ENCODE data around the gene MUC5AC. TPM values are rescaled to one million over a fixed set of nuclear protein-coding genes. Genes with fewer than 3 reads are reported as not detected.
A peak's percentile ranks its signal among the peaks of the same experiment; 100 is the strongest.
"Not testable (repeated sequence)": the region's sequence is repeated elsewhere in the genome, so short reads cannot be mapped to it uniquely, and the experiment has no call there.

MUC5AC gene
- total RNA-seq, 2 experiments from 2014 or later: not detected

DNA sequence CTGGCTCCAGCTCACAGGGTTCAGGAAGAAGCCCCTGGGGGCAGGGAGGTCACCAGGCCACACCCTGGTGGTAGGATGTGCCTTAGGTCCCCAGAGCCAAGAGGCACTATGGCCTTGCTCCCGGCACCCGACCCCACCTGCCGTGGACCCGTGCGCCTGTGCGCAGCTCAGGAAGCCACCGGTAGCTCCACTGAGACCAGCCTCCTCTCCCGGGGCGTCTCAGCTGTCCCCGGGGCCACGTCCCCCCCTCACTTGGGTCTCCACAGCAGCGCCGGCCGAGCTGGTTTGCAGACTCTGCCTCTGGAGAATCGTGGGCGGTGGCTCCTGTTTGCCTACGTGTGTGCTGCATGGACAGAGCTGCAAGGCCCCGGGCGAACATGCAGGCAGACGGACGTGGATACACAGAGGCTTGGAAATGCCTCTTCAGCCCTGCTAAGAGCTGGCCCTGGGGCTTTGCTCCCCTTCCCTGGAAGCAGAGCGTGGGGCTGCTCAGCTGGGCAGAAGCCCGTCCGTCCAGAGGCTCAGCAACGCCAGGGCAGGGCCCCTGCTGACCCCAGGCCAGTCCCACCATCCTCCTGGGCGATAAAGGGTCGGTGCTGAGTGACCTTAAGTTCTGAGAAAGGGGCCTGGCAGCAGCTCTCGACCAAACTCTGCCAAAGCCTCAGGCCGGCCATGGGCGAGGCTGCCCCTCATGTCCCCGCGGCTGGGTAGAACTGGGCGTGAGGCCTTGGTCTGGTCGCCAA lies 49.8 kb downstream of the MUC5AC start:
- DNase-seq: no peak
- Mint-ChIP-seq H3K4me3 (no peak overlapping the region), H3K27ac (no peak overlapping the region)

DNA sequence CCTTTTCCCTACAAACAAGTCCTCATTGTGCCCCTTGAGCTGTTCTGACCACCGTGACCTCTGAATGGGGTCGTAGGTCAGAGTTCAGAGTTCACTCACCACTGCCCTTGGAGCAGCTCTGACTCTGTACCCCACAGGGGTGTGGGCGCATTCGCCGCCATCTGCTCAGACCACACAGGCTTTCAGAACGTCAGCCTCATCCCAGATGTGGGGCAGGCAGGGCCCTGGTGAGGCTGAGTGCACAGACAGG lies 50.3 kb downstream of the MUC5AC start:
- no peak overlapping the region for H3K4me3 Mint-ChIP-seq
- no peaks in the 10 kb centered on the region for H3K27me3 Mint-ChIP-seq
- no peak for DNase-seq
- H3K36me3 Mint-ChIP-seq: peaks cover 3% of the 10 kb centered on the region
- no peak overlapping the region for H3K27ac Mint-ChIP-seq
- H3K4me1 Mint-ChIP-seq: no peaks in the 10 kb centered on the region
- H3K9me3 Mint-ChIP-seq: peaks cover 21% of the 10 kb centered on the region

More for the DNA sequence above, 49.8 kb downstream of the MUC5AC start:
- peaks cover 3% of the 10 kb centered on the region for H3K36me3 Mint-ChIP-seq
- peaks cover 18% of the 10 kb centered on the region for H3K9me3 Mint-ChIP-seq
- H3K4me1 Mint-ChIP-seq: no peaks in the 10 kb centered on the region
- H3K27me3 Mint-ChIP-seq: no peaks in the 10 kb centered on the region

DNA sequence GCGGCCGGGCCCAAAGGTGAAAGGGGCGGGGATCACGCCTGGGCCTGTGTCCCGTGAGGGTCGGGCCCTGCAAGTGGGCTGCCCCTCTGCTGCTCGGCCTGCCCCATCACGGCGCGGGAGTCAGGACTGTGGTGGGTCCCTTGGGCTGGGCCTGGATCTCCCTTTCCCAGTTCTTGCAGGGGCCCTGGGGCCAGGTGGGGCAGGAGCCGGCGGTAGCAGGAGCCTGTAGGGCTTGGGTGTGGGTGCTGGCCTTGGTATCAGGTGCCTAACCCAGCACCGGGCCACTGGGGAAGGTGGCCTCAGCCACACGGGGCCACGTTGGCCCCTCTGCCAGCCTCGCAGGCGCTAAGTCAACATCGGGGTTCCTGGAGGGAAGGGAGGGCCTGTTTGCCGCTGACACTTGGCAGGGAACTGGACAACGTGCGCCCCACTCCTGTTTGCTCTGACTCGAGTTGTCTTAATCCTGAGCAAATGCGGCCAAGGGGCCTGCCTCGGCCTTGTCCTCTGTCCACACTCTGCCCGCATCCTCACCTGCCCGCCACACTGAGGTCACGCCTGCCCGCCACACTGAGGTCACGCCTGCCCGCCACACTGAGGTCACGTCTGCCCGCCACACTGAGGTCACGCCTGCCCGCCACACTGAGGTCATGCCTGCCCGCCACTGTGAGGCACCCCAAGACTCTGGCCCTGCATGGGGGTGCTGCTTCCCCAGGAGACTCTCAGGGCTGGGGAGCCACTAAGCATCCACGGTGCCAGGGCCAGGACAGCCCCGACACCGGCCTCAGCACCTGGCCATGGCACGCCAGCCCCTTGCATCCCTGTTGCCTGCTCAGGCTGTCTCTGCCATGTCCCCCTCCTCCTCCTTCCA lies 50.9 kb downstream of the MUC5AC start:
- H3K36me3 Mint-ChIP-seq: peaks cover 3% of the 10 kb centered on the region
- no peaks in the 10 kb centered on the region for H3K27me3 Mint-ChIP-seq
- peaks cover 26% of the 10 kb centered on the region for H3K9me3 Mint-ChIP-seq
- no peak overlapping the region for H3K27ac Mint-ChIP-seq
- no peak for DNase-seq
- H3K4me3 Mint-ChIP-seq: no peak overlapping the region
- no peaks in the 10 kb centered on the region for H3K4me1 Mint-ChIP-seq

DNA sequence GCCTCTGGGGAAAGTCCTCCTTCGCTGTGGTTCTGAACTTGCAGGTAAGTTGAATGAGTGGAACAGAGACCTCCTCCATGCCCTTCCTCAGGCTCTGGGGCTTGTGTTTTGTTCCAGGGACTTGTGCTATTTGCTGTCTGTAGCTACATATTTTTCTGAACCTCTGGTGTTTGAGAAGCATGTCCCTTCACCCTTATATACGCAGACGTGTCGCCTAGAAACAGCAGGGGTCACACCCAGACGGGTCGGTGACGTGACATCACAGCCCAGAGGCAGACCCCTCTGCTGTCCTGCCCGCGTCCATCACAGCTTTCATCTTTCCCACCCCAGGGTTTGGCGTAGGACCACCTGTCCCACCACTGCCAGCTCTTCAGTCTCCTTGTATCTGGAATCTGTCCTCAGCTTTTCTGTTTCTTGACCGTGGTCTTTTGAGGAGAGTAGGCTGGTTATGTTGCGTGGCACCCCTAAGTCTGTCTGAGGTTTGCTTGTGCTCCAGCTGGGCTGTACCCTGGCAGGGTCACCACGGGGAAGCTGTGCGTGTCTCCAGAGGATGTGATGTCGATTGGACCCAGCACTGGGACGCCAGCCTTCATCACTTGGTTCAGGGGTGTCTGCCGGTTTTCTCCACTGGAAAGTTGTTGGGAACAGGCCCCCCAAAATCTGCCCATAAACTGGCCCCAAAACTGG lies 51.8 kb downstream of the MUC5AC start:
- Mint-ChIP-seq H3K4me1 (no peaks in the 10 kb centered on the region), H3K27ac (no peak overlapping the region), H3K9me3 (peaks cover 31% of the 10 kb centered on the region), H3K4me3 (no peak overlapping the region), H3K27me3 (peaks cover 5% of the 10 kb centered on the region), H3K36me3 (peaks cover 3% of the 10 kb centered on the region)
- DNase-seq: no peak

DNA sequence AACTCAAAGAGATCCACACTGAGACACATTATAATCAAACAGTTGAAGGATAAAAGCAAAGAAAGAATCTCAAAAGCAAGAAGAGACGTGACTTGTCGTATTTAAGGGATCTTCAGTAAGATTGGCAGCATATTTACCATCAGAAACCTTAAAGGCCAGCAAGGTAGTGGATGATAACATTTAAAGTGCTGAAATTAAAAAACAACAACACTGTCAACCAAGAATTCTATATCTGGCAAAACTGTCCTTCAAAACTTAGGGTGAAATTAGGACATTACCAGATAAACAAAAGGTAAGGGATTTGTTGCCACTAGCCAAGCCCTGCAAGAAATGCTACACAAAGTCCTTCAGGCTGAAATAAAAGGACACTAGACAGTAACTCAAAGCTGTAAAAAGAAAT lies 54.1 kb downstream of the MUC5AC start:
- H3K27me3 Mint-ChIP-seq: peaks cover 14% of the 10 kb centered on the region
- no peak overlapping the region for H3K4me3 Mint-ChIP-seq
- H3K4me1 Mint-ChIP-seq: no peaks in the 10 kb centered on the region
- H3K9me3 Mint-ChIP-seq: peaks cover 39% of the 10 kb centered on the region
- DNase-seq: no peak
- H3K27ac Mint-ChIP-seq: no peak overlapping the region
- peaks cover 3% of the 10 kb centered on the region for H3K36me3 Mint-ChIP-seq

DNA sequence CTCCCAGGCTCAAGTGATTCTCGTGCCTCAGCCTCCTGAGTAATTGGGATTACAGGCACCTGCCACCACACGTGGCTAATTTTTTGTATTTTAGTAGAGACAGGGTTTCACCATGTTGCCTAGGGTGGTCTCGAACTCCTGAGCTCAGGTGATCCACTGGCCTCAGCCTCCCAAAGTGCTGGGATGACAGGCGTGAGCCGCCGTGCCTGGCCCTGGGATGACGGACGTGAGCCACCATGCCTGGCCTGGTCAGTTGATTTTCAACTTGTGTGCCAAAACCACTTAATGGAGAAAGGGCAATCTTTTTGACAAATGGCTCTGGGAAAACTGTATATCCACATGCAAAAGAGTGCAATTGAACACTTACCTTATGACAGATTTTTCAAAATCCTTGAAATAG lies 58.1 kb downstream of the MUC5AC start:
- H3K4me3 Mint-ChIP-seq, DNase-seq, H3K4me1 Mint-ChIP-seq, H3K27ac Mint-ChIP-seq, H3K36me3 Mint-ChIP-seq: not testable (repeated sequence)
- Mint-ChIP-seq H3K9me3 (peaks cover 36% of the 10 kb centered on the region), H3K27me3 (peaks cover 14% of the 10 kb centered on the region)

DNA sequence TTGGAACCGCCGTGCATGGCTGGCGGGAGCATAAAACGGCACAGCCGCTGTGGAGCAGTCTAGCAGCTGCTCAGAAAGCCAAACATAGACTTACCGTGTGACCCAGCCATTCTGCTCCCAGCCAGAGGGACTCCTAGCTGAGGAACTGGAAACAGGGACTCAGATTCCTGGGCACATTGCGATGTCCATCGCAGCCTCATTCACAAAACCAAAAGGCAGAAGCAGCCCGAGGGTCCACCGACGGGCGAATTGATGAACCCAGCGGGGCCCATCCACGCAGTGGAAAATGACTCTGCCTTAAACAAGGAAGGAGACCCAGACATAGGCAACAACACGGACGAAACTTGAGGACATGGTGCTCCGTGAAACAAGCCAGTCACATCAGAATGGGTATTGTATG lies 59.4 kb downstream of the MUC5AC start:
- H3K27ac Mint-ChIP-seq: no peak overlapping the region
- H3K27me3 Mint-ChIP-seq: peaks cover 22% of the 10 kb centered on the region
- H3K4me3 Mint-ChIP-seq: no peak overlapping the region
- H3K36me3 Mint-ChIP-seq: peaks cover 3% of the 10 kb centered on the region
- no peak for DNase-seq
- H3K9me3 Mint-ChIP-seq: peaks cover 26% of the 10 kb centered on the region
- no peaks in the 10 kb centered on the region for H3K4me1 Mint-ChIP-seq

DNA sequence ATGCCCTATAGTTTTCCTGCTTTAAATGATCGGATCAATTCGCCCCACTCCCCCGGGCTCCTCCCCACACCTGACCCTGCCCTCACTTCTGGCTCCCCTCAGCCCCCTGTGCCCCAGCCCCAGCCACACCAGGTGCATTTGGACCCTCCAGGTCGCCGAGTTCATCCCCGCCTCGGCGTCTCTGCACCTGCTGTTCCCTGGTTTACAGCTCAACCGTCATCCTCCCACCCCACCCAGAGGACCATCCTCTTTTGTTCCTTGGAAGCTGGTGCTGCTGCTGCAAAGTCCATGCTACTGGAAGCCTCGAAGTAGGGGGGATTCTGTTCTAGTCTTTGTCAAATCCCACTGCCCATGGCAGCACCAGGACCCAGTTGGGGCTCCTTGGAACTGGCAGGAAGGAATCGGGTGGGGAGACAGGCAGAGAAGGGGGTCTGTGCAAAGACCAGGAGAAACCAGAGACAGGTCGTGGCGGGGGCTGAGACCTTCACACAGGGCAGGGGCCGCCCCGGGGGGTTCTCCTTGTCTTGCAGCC lies 60.6 kb downstream of the MUC5AC start:
- H3K9me3 Mint-ChIP-seq: peaks cover 17% of the 10 kb centered on the region
- H3K4me1 Mint-ChIP-seq: no peaks in the 10 kb centered on the region
- no peak for DNase-seq
- H3K27ac Mint-ChIP-seq: no peak overlapping the region
- H3K4me3 Mint-ChIP-seq: no peak overlapping the region
- H3K27me3 Mint-ChIP-seq: peaks cover 22% of the 10 kb centered on the region
- H3K36me3 Mint-ChIP-seq: no peaks in the 10 kb centered on the region

DNA sequence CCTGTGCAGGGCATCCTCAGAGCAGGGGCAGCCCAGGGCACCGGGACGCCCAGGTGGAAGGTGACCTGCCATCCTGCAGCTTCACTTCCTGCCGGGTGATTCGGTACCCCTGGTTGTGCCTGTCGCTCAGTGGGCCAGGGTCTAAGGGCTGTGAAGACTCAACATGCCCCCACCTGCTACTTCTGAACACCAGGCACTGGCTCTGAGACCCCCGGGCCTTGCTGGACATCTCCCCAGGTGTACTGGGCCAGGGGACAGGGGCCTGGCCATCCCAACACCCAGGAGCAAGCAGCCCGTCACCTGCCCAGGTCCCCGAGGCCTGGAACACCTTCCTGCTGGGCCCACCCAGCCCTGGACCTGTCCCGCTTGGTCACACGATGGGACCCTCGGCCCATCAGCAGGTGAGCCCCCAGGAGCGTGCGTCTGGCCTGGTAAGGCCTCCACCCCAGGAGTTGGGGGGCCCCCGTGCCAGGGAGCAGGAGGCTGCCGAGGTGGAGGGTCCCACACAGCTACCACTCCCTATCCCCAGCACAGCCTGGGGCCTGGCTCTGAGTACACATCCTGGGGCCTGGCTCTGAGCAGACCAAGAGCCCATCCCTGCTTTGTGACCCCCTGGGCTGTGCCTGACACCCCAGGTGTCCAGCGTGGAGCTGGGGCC lies 61.2 kb downstream of the MUC5AC start:
- peaks cover 15% of the 10 kb centered on the region for H3K9me3 Mint-ChIP-seq
- DNase-seq: no peak
- no peaks in the 10 kb centered on the region for H3K36me3 Mint-ChIP-seq
- peaks cover 22% of the 10 kb centered on the region for H3K27me3 Mint-ChIP-seq
- no peak overlapping the region for H3K27ac Mint-ChIP-seq
- no peaks in the 10 kb centered on the region for H3K4me1 Mint-ChIP-seq
- no peak overlapping the region for H3K4me3 Mint-ChIP-seq

DNA sequence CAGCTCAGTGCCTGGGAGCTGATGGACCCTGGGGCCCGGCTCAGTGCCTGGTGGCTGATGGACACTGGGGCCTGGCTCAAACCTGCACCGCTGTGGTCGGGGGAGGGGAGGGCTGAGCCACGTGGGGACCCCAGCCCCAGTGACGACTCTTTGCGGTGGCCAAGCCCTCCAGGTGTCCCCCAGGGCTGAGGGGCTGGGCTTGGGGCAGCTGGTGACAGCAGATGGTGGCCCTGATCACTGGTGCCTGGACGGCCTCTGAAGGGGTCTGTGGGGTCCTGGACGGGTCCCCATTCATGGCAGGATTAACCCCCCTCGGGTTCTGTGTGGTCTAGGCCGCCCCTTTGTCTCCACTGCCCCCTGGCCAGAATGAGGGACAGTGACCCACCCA lies 61.7 kb downstream of the MUC5AC start:
- H3K9me3 Mint-ChIP-seq: peaks cover 11% of the 10 kb centered on the region
- H3K27ac Mint-ChIP-seq: no peak overlapping the region
- H3K4me3 Mint-ChIP-seq: no peak overlapping the region
- peaks cover 18% of the 10 kb centered on the region for H3K27me3 Mint-ChIP-seq
- no peaks in the 10 kb centered on the region for H3K4me1 Mint-ChIP-seq
- peak; percentile 0 for DNase-seq
- no peaks in the 10 kb centered on the region for H3K36me3 Mint-ChIP-seq

DNA sequence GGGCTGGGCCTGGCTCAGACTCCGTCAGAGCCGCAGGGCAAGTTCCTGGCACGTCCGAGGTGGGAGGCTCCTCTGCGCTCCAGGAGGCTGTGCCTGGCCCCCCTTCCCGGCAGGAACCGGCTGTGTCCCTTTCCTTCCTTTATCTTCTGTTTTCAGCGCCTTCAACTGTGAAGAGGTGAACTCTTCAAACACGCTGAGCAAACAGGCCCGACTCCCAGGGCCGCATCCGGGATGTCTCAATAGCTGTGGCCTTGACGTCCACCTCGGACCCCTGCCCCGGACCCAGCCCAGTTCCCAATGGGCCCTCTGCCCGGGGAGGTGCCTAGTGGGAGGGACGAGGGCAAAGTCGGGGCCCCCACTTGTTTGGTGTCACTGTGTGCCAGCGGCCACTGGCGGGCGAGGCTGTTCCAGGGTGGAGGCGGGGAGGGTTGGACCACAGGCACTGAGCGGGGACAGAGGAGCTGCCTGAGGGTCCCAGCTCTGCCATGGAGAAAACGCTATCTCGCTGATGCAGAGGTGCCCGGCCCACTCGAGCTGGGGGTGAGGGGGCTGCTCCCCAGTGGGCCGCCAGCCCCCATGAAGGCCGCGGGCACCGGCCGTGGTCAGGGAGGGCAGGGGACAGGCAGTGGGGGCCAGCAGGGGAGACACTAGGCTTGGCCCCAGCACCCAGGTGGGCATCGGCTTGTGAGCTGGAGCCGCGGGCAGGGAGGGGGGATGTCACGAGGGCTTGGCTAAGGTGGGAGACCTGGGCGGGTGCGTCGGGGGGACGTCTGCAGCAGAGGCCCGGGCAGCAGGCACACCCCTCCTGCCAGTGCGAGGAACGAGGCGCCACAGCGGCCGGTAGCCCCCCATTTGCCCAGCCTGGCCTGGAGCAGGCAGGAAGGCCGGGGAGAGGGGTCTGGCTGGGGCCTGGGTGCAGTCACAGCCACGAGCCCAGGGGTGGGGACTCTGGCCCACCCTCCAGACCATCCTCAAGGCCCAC lies 62.4 kb downstream of the MUC5AC start:
- Mint-ChIP-seq H3K36me3 (no peaks in the 10 kb centered on the region), H3K9me3 (peaks cover 6% of the 10 kb centered on the region), H3K4me1 (no peaks in the 10 kb centered on the region), H3K4me3 (no peak overlapping the region), H3K27ac (no peak overlapping the region), H3K27me3 (peaks cover 15% of the 10 kb centered on the region)
- peak; percentile 0 for DNase-seq

DNA sequence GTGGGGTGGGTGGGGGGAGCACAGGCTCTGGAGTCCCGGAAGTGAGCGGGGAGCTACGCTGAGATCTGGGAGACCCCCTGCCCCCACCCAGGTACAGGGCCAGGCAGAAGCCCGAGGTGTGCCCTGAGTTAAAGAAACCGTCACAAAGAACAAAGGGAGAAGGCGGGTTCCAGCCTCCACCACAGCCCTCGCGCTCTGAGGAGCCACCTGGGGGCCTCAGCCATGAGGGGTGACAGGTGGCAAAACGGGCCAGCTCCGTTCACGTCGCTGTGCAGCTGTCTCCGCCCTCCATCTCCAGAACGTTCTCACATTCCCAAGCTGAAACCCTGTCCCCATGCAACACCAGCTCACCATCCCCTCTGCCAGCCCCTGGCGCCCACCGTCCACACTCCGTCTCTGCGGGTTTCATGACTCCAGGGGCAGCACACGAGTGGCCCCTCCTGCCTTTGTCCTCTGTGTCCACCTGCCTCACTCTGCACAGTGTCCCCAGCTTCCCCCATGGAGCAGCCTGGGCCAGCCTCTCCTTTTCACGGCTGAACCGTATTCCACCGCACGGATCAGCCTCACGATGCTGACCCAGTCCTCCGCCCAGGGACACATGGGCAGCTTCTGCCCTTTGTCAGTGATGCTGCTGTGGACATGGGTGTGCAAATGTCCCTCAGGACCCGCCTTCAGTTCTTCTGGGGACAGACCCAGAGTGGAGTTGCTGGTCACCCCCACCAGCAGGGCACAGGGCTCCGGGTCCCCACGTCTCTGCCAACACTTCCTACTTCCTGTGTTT lies 63.4 kb downstream of the MUC5AC start:
- Mint-ChIP-seq H3K36me3 (no peaks in the 10 kb centered on the region), H3K9me3 (peaks cover 5% of the 10 kb centered on the region), H3K27me3 (peaks cover 14% of the 10 kb centered on the region), H3K27ac (no peak overlapping the region), H3K4me1 (no peaks in the 10 kb centered on the region), H3K4me3 (no peak overlapping the region)
- no peak for DNase-seq

DNA sequence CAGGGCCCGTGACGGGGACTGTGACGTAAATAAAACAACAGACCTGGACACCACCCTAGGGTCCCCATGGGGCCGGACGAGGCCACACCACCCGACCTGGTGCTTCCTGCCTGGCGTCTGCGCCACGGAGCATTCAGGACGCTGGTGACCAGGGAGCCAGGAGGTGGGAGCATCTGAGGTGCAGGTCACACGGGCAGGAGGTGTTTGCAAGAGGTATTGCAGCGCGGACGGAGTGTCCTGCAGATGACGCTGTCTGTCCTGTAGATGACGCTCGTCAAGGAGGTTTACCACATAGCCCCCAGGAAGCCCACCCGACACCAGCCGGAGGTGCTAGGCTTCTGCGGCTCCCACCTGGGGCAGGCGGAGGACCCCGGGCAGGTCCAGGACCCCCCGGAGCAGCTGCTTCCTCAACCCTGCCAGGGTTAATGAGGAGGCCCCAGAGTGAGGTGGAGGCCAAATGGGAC lies 64.1 kb downstream of the MUC5AC start:
- H3K36me3 Mint-ChIP-seq: no peaks in the 10 kb centered on the region
- peaks cover 8% of the 10 kb centered on the region for H3K27me3 Mint-ChIP-seq
- H3K9me3 Mint-ChIP-seq: peaks cover 2% of the 10 kb centered on the region
- no peak for DNase-seq
- no peak overlapping the region for H3K27ac Mint-ChIP-seq
- no peaks in the 10 kb centered on the region for H3K4me1 Mint-ChIP-seq
- no peak overlapping the region for H3K4me3 Mint-ChIP-seq

Measured in activated naive CD8-positive, alpha-beta T cell treated with anti-CD3 and anti-CD28 coated beads for 36 hours (primary cell).